Mesenchymal stem cell (in vitro differentiated cells and primary cell): ENCODE results near the gene GFRA1.

Source experiments
- DNase-seq: peaks from one replicate; pipeline ENCODE4 v3.0.0-alpha.2; 2013
- H2AFZ ChIP-seq: one replicate; pipeline ENCODE4 v1.6.1; 2013; ENCODE audit warnings: low read depth, mild to moderate bottlenecking, control low read depth, inconsistent platforms, low read length, moderate library complexity
- H2AK5ac ChIP-seq: 2 replicates; pipeline ENCODE4 v1.6.1; 2013; ENCODE audit warnings: low read length, moderate library complexity, mild to moderate bottlenecking, inconsistent platforms; ENCODE audit not compliant: severe bottlenecking
- H2BK120ac ChIP-seq: one replicate; pipeline ENCODE4 v1.6.1; 2013; ENCODE audit warnings: low read depth, mild to moderate bottlenecking, inconsistent platforms, low read length, moderate library complexity
- H2BK12ac ChIP-seq, 2 experiments: one replicate each; pipeline ENCODE4 v1.6.1; 2013; ENCODE audit warnings: inconsistent platforms in 2 of 2, low read length in 2 of 2, mild to moderate bottlenecking in 2 of 2, moderate library complexity in 2 of 2, control low read depth in 1 of 2
- H2BK15ac ChIP-seq: one replicate; pipeline ENCODE4 v1.6.1; 2013; ENCODE audit warnings: mild to moderate bottlenecking, low read depth, inconsistent platforms; ENCODE audit not compliant: poor library complexity, severe bottlenecking
- H2BK5ac ChIP-seq: 2 replicates; pipeline ENCODE4 v1.6.1; 2013; ENCODE audit warnings: low read depth, mild to moderate bottlenecking, low read length, control low read depth, inconsistent platforms; ENCODE audit not compliant: poor library complexity, severe bottlenecking
- H3K14ac ChIP-seq, 2 experiments: one replicate each; pipeline ENCODE4 v1.6.1; 2013; ENCODE audit warnings: inconsistent platforms in 2 of 2, low read length in 2 of 2, control low read depth in 1 of 2, mild to moderate bottlenecking in 1 of 2, moderate library complexity in 1 of 2
- H3K18ac ChIP-seq, 2 experiments: one replicate each; pipeline ENCODE4 v1.6.1; 2013; ENCODE audit warnings: inconsistent platforms in 2 of 2, low read length in 2 of 2, control low read depth in 1 of 2, low read depth in 1 of 2, mild to moderate bottlenecking in 1 of 2
- H3K23ac ChIP-seq, 2 experiments: one replicate each; pipeline ENCODE4 v1.6.1; 2013; ENCODE audit warnings: inconsistent platforms in 2 of 2, low read length in 2 of 2, mild to moderate bottlenecking in 2 of 2, moderate library complexity in 2 of 2, control low read depth in 1 of 2
- H3K27ac ChIP-seq: 2 replicates; pipeline ENCODE4 v1.5.1; 2013; ENCODE audit warnings: mild to moderate bottlenecking, moderate library complexity, low read length, control low read depth, inconsistent platforms; ENCODE audit not compliant: poor library complexity, severe bottlenecking
- H3K27me3 ChIP-seq, 2 experiments: 2 replicates each; pipeline versions ENCODE4 v1.6.1 to v1.7.0; 2013; ENCODE audit warnings: low read length in 2 of 2, mild to moderate bottlenecking in 2 of 2, moderate library complexity in 2 of 2, control low read depth in 1 of 2, inconsistent platforms in 1 of 2; ENCODE audit not compliant: control insufficient read depth in 1 of 2, insufficient read depth in 1 of 2
- H3K36me3 ChIP-seq, 2 experiments: 2 replicates each; pipeline versions ENCODE4 v1.6.1 to v1.7.0; 2013; ENCODE audit warnings: low read length in 2 of 2, control low read depth in 1 of 2, inconsistent platforms in 1 of 2, low read depth in 1 of 2, mild to moderate bottlenecking in 1 of 2; ENCODE audit not compliant: insufficient read depth in 2 of 2, control insufficient read depth in 1 of 2
- H3K4ac ChIP-seq, 2 experiments: one replicate each; pipeline ENCODE4 v1.6.1; 2013; ENCODE audit warnings: inconsistent platforms in 2 of 2, low read length in 2 of 2, mild to moderate bottlenecking in 2 of 2, moderate library complexity in 2 of 2, control low read depth in 1 of 2, low read depth in 1 of 2
- H3K4me1 ChIP-seq: 2 replicates; pipeline ENCODE4 v1.6.1; 2013; ENCODE audit warnings: low read depth, low read length, control low read depth; ENCODE audit not compliant: control insufficient read depth, insufficient read depth
- H3K4me2 ChIP-seq: 2 replicates; pipeline ENCODE4 v1.6.1; 2013; ENCODE audit warnings: low read length, mild to moderate bottlenecking, inconsistent platforms; ENCODE audit not compliant: poor library complexity, severe bottlenecking
- H3K4me3 ChIP-seq, 2 experiments: 2 replicates each; pipeline versions ENCODE4 v1.5.1 to v1.7.0; 2013; ENCODE audit warnings: low read length in 2 of 2, mild to moderate bottlenecking in 2 of 2, control low read depth in 1 of 2, low read depth in 1 of 2; ENCODE audit not compliant: insufficient read depth in 1 of 2
- H3K79me1 ChIP-seq: replicated peaks from 2 replicates; pipeline ENCODE4 v1.6.1; 2013; ENCODE audit warnings: mild to moderate bottlenecking, control low read depth, low read length, inconsistent platforms; ENCODE audit not compliant: poor library complexity, severe bottlenecking
- H3K9ac ChIP-seq: 2 replicates; pipeline ENCODE4 v1.7.0; 2013; ENCODE audit warnings: mild to moderate bottlenecking, low read length, moderate library complexity
- H3K9me3 ChIP-seq: 2 replicates; pipeline ENCODE4 v1.7.0; 2013; ENCODE audit warnings: mild to moderate bottlenecking, low read length; ENCODE audit not compliant: control insufficient read depth
- H4K8ac ChIP-seq: one replicate; pipeline ENCODE4 v1.6.1; 2013; ENCODE audit warnings: inconsistent platforms, mild to moderate bottlenecking, low read length, moderate library complexity
- H4K91ac ChIP-seq: one replicate; pipeline ENCODE4 v1.6.1; 2013; ENCODE audit warnings: mild to moderate bottlenecking, low read length, inconsistent platforms
- WGBS: methylation state at CpG from one replicate; pipeline ENCODE4 v1.1.7; 2013; ENCODE audit warnings: mixed read lengths; 5-methylcytosine and 5-hydroxymethylcytosine counted together

Gene GFRA1

GRCh38 chr10:116160271-116160670 lies 112.7 kb downstream of the GFRA1 start:
- Histone ChIP-seq H3K79me1 (peaks cover 43% of the 10 kb centered on the region), H3K4ac (no peak overlapping the region), H4K8ac (no peak overlapping the region), H3K23ac (no peak overlapping the region), H3K4me2 (no peak overlapping the region), H4K91ac (no peak overlapping the region), H2BK15ac (no peak overlapping the region), H3K36me3 (peaks cover 0 to 10% of the 10 kb centered on the region in 2 experiments), H2AK5ac (no peak overlapping the region), H3K14ac (no peak overlapping the region), H3K27me3 (no peaks in the 10 kb centered on the region), H3K27ac (no peak overlapping the region), H3K9me3 (no peaks in the 10 kb centered on the region), H3K18ac (no peak overlapping the region), H2BK12ac (no peak overlapping the region), H3K4me3 (no peak overlapping the region), H2BK5ac (no peak overlapping the region), H2BK120ac (no peak overlapping the region), H3K4me1 (peaks cover 4% of the 10 kb centered on the region), H3K9ac (no peak overlapping the region), H2AFZ (no peak overlapping the region)
- 73% methylated on average over 2 of the region's 2 CpGs for WGBS
- no peak for DNase-seq

GRCh38 chr10:116159197-116159596 lies 113.8 kb downstream of the GFRA1 start:
- peaks cover 44% of the 10 kb centered on the region for H3K79me1 ChIP-seq
- no peak overlapping the region for H2AFZ ChIP-seq
- H3K4me3 ChIP-seq, result no peak overlapping the region
- no peak overlapping the region for H3K9ac ChIP-seq
- no peak overlapping the region for H4K91ac ChIP-seq
- H2BK15ac ChIP-seq, result no peak overlapping the region
- no peak overlapping the region for H3K4ac ChIP-seq
- H3K9me3 ChIP-seq, result no peaks in the 10 kb centered on the region
- H3K23ac ChIP-seq, result no peak overlapping the region
- no peak overlapping the region for H4K8ac ChIP-seq
- no peak overlapping the region for H3K27ac ChIP-seq
- H3K4me2 ChIP-seq, result no peak overlapping the region
- no peak for DNase-seq
- WGBS, result 74% methylated on average over 2 of the region's 2 CpGs
- no peak overlapping the region for H2BK5ac ChIP-seq
- no peaks in the 10 kb centered on the region for H3K27me3 ChIP-seq
- H3K36me3 ChIP-seq, result peaks cover 0 to 10% of the 10 kb centered on the region in 2 experiments
- no peak overlapping the region for H3K14ac ChIP-seq
- H3K18ac ChIP-seq, result no peak overlapping the region
- H2BK12ac ChIP-seq, result no peak overlapping the region
- H2BK120ac ChIP-seq, result no peak overlapping the region
- H3K4me1 ChIP-seq, result peaks cover 4% of the 10 kb centered on the region
- no peak overlapping the region for H2AK5ac ChIP-seq

- no peak overlapping the region for H4K91ac ChIP-seq
- no peak overlapping the region for H3K9ac ChIP-seq
- no peaks in the 10 kb centered on the region for H3K9me3 ChIP-seq
- no peak overlapping the region for H3K14ac ChIP-seq
- no peak overlapping the region for H2BK12ac ChIP-seq
- no peak overlapping the region for H3K27ac ChIP-seq
- H2BK120ac ChIP-seq, result no peak overlapping the region
- no peak overlapping the region for H2BK5ac ChIP-seq
- no peaks in the 10 kb centered on the region for H3K27me3 ChIP-seq
- no peak overlapping the region for H3K4me2 ChIP-seq
- H3K23ac ChIP-seq, result no peak overlapping the region
- no peak overlapping the region for H3K18ac ChIP-seq
- whole genome bisulfite sequencing, result 77% methylated on average over 2 of the region's 2 CpGs
- no peak for DNase-seq
- no peak overlapping the region for H4K8ac ChIP-seq
- H2AFZ ChIP-seq, result no peak overlapping the region
- peaks cover 4% of the 10 kb centered on the region for H3K4me1 ChIP-seq
- no peak overlapping the region for H2BK15ac ChIP-seq
- H3K4ac ChIP-seq, result no peak overlapping the region
- H3K4me3 ChIP-seq, result no peak overlapping the region
- H3K79me1 ChIP-seq, result peaks cover 39% of the 10 kb centered on the region
- no peak overlapping the region for H2AK5ac ChIP-seq
- H3K36me3 ChIP-seq, result peaks cover 0 to 3% of the 10 kb centered on the region in 2 experiments
These were observed 115.0 kb downstream of the GFRA1 start for GRCh38 chr10:116158036-116158435.

GRCh38 chr10:116157485-116157884 lies 115.5 kb downstream of the GFRA1 start:
- Histone ChIP-seq H3K9me3 (no peaks in the 10 kb centered on the region), H4K8ac (no peak overlapping the region), H3K4me3 (no peak overlapping the region), H4K91ac (no peak overlapping the region), H2AK5ac (no peak overlapping the region), H2BK15ac (no peak overlapping the region), H3K27ac (no peak overlapping the region), H2BK12ac (no peak overlapping the region), H3K18ac (no peak overlapping the region), H2BK120ac (no peak overlapping the region), H3K79me1 (peaks cover 37% of the 10 kb centered on the region), H2BK5ac (no peak overlapping the region), H3K27me3 (no peaks in the 10 kb centered on the region), H3K14ac (peak overlapping the region in 1 of 2 experiments; percentile 7), H3K9ac (no peak overlapping the region), H3K4me2 (no peak overlapping the region), H3K36me3 (peaks cover 0 to 3% of the 10 kb centered on the region in 2 experiments), H3K4me1 (peaks cover 4% of the 10 kb centered on the region), H3K4ac (no peak overlapping the region), H2AFZ (no peak overlapping the region), H3K23ac (no peak overlapping the region)
- no peak for DNase-seq
- 75% methylated on average over 1 of the region's 1 CpG for WGBS
